PFSK-1 (cell line): Measurements from ENCODE around the gene RARRES2.

ENCODE experiments used
- FOXP2 ChIP-seq: optimal IDR thresholded peaks from 2 replicates; pipeline ENCODE3; 2011; ENCODE audit warnings: borderline replicate concordance, control low read depth, inconsistent platforms; ENCODE audit not compliant: insufficient read depth; ENCODE audit errors: extremely low read length, extremely low read depth
- POLR2AphosphoS5 ChIP-seq: IDR thresholded peaks from 2 replicates; pipeline ENCODE4 v1.6.1; 2012; ENCODE audit warnings: low read depth, mild to moderate bottlenecking, control low read depth, low read length, moderate library complexity
- REST ChIP-seq, 2 experiments: IDR thresholded peaks; 2 replicates each; pipeline versions ENCODE4 v1.6.1 to v1.8.0; 2011 to 2012; ENCODE audit warnings: low read depth in 2 of 2, low read length in 2 of 2, control low read depth in 1 of 2, inconsistent platforms in 1 of 2, mild to moderate bottlenecking in 1 of 2, moderate library complexity in 1 of 2; ENCODE audit not compliant: insufficient read depth in 1 of 2
- SIN3A ChIP-seq: IDR thresholded peaks from 2 replicates; pipeline ENCODE4 v1.6.1; 2012; ENCODE audit warnings: mild to moderate bottlenecking, low read length, moderate library complexity, borderline replicate concordance; ENCODE audit not compliant: insufficient read depth
- TAF1 ChIP-seq: IDR thresholded peaks from 2 replicates; pipeline ENCODE4 v1.6.1; 2012; ENCODE audit warnings: low read length, control low read depth, borderline replicate concordance; ENCODE audit not compliant: insufficient read depth

DNA sequence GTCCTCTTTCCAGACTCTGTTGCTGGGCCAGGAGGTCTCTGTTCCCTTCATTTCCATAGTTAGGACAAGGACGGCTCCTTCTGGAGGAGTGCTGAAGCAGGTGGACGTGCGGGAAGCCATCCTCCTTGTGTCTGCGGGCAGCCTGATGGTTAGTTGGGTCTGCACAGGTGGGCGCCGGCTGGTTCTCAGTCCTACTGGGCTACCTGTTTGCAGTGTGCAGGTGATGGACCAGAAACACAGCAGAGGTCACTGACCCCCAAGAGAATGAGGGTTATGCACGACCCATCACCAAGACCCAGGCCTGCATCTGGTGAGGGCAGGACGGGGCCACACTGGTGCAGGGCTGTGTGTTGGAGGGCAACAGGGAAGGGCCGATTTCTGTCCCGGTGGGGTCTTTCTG lies 7.8 kb downstream of the RARRES2 start:
- TF ChIP-seq TAF1 (no peak), POLR2AphosphoS5 (no peak), REST (IDR thresholded peaks at IDR 0.05; ENCODE audit: insufficient read depth in 1 of 2, low read depth in 2 of 2, low read length in 2 of 2) (no peak), SIN3A (no peak), FOXP2 (no peak)
